ENCODE measurements around the gene IMMP2L. TPM values are rescaled to one million over a fixed set of nuclear protein-coding genes. Genes with fewer than 3 reads are reported as not detected.

The IMMP2L gene
- total RNA-seq, 1 donor from 2014 or later, result 11.9 TPM

DNA sequence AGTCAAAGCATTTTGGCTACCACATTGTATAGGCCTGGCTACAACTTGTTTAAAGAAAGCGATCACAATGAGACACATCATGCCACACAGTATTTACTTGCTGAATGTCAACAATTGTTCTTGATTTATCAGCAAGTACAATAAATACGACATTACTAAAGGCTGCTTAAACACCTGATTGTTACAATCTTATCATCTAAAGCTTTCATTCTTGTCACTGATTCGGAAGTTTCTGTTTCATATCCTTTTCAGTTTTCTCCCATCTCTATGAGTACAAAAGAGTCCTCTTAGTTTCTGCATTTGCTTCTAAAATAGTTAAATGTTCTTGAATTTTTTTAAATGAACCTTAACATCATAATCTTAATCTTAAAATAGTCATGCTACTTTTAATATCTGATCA lies 599.5 kb downstream of the IMMP2L start:
- no peaks in the 10 kb centered on the region for H3K9me3 Mint-ChIP-seq
- H3K27me3 Mint-ChIP-seq (ENCODE audit: low read depth), result no peaks in the 10 kb centered on the region
- no peak for TF ChIP-seq CTCF (conservative IDR thresholded peaks at IDR 0.05)
- no peak overlapping the region for H3K27ac Mint-ChIP-seq (ENCODE audit: unreplicated experiment)
- no peaks in the 10 kb centered on the region for H3K4me1 Mint-ChIP-seq
- DNase-seq (ENCODE audit: low read depth, low spot score), result no peak
- H3K36me3 Mint-ChIP-seq (ENCODE audit: low read depth), result no peaks in the 10 kb centered on the region
- no peak overlapping the region for H3K4me3 Mint-ChIP-seq

DNA sequence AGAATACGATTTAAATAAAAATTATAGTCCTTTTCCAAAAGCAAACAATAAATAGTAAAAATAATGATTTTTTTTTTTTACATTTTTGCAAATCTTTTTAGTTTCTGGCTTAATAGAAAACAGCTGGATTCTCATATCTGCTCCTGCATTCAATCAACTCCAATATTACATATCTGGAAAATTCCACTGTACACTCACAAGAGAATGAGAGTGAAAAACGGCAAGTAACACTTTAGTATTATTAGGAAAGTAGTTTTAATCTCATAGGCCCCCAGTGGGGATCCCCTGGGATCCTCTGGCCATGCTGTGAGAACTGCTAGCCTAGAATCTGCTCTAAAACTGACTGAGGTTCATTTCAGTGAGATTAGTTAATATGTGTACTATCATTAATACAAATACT lies 599.9 kb downstream of the IMMP2L start:
- no peak for DNase-seq (ENCODE audit: low read depth, low spot score)
- H3K9me3 Mint-ChIP-seq, result peaks cover 2% of the 10 kb centered on the region
- no peak overlapping the region for H3K4me3 Mint-ChIP-seq
- no peaks in the 10 kb centered on the region for H3K27me3 Mint-ChIP-seq (ENCODE audit: low read depth)
- no peak for TF ChIP-seq CTCF (conservative IDR thresholded peaks at IDR 0.05)
- H3K4me1 Mint-ChIP-seq, result no peaks in the 10 kb centered on the region
- H3K27ac Mint-ChIP-seq (ENCODE audit: unreplicated experiment), result no peak overlapping the region
- H3K36me3 Mint-ChIP-seq (ENCODE audit: low read depth), result no peaks in the 10 kb centered on the region

DNA sequence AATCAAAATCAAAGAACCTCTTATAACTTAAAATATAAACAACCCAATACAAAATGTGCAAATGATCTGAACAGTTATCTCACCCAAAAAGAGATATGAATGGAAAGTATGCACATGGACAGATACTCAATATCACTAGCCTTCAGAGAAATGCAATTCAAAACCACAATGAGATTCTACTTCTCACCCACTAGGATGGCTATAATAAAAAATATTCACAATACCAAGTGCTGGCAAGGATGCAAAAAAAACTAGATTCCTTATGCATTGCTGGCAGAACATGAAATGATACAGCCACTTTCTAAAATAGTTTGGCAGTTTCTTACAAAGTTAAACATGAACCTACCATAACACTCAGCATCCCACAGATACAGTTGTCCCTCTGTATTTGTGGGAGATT lies 601.5 kb downstream of the IMMP2L start:
- no peaks in the 10 kb centered on the region for H3K4me1 Mint-ChIP-seq
- no peaks in the 10 kb centered on the region for H3K27me3 Mint-ChIP-seq (ENCODE audit: low read depth)
- DNase-seq (ENCODE audit: low read depth, low spot score), result no peak
- H3K9me3 Mint-ChIP-seq, result peaks cover 4% of the 10 kb centered on the region
- no peaks in the 10 kb centered on the region for H3K36me3 Mint-ChIP-seq (ENCODE audit: low read depth)
- H3K4me3 Mint-ChIP-seq, result no peak overlapping the region
- H3K27ac Mint-ChIP-seq (ENCODE audit: unreplicated experiment), result no peak overlapping the region
- no peak for TF ChIP-seq CTCF (conservative IDR thresholded peaks at IDR 0.05)

GRCh38 chr7:110948280-110948679 lies 614.0 kb downstream of the IMMP2L start:
- peaks cover 5% of the 10 kb centered on the region for H3K4me1 Mint-ChIP-seq
- no peaks in the 10 kb centered on the region for H3K36me3 Mint-ChIP-seq (ENCODE audit: low read depth)
- H3K27me3 Mint-ChIP-seq (ENCODE audit: low read depth), result no peaks in the 10 kb centered on the region
- TF ChIP-seq CTCF (conservative IDR thresholded peaks at IDR 0.05), result no peak
- no peak overlapping the region for H3K27ac Mint-ChIP-seq (ENCODE audit: unreplicated experiment)
- H3K4me3 Mint-ChIP-seq, result no peak overlapping the region
- DNase-seq (ENCODE audit: low read depth, low spot score), result no peak
- H3K9me3 Mint-ChIP-seq, result no peaks in the 10 kb centered on the region

DNA sequence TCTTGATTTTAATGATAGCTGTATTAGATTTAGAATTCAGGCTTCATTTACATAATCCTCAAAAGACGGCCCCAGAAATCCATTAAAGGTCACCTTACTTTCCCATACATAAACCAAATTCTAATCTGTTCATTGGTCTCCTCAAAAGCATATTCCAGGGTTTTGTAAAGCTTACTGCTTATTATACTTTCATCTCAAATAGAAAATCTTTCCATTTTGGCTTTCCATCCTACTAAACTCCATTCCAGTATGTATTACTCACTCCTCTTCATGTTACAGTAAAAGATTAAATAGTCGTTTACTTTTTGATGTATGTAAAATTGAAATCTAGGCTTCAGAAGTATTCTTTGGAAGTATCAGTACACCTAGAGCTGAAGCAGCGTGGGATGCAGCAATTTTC lies 614.9 kb downstream of the IMMP2L start:
- Mint-ChIP-seq H3K4me3 (no peak overlapping the region), H3K9me3 (no peaks in the 10 kb centered on the region), H3K4me1 (peaks cover 5% of the 10 kb centered on the region), H3K27me3 (ENCODE audit: low read depth) (no peaks in the 10 kb centered on the region), H3K36me3 (ENCODE audit: low read depth) (no peaks in the 10 kb centered on the region), H3K27ac (ENCODE audit: unreplicated experiment) (no peak overlapping the region)
- DNase-seq (ENCODE audit: low read depth, low spot score), result no peak
- TF ChIP-seq CTCF (conservative IDR thresholded peaks at IDR 0.05), result no peak
